NCI-H146 treated with DMSO at 0.1 percent for 48 hours (cell line): ENCODE measurements around the gene MESP2.

Experiments used
- DNase-seq: peaks from one replicate; lab custom pipeline; 2025; ENCODE audit not compliant: unreplicated experiment; lab: John Stamatoyannopoulos, UW

The MESP2 gene

DNA sequence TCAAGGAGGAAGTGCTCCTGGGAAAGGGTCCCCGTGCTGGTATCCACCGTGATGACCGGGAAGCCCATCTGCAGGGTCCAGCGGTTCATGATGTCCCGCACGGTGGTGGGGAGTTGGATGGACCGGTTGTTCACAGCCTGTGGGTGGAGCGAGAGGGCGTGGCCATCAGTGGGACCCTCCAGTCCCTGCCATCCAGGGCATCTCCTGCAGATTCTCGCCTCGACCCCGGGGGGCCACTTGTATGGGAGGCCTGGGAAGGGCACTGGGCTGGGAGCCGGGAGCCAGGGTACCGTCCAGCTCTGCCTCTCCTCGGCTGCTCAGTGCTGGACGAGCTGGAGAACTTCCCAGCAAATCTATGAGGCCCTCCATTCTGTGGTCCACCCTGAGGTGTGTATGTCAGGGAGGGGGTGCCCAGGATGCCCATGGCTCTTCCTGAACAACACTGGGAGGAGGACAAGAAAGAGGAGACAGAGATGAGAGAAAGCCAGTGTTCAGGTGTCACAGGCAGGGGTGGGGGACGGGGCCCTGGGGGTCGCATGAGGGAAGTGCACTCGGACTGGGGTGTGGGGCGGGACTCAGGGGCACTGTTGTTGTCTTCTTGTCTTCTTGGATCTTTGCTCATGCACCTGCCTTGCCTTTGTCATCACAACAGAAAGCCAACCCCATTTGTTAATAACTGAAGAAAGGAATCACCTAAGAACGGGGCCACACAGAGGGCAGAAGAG lies 25.5 kb downstream of the MESP2 start:
- no peak for DNase-seq

DNA sequence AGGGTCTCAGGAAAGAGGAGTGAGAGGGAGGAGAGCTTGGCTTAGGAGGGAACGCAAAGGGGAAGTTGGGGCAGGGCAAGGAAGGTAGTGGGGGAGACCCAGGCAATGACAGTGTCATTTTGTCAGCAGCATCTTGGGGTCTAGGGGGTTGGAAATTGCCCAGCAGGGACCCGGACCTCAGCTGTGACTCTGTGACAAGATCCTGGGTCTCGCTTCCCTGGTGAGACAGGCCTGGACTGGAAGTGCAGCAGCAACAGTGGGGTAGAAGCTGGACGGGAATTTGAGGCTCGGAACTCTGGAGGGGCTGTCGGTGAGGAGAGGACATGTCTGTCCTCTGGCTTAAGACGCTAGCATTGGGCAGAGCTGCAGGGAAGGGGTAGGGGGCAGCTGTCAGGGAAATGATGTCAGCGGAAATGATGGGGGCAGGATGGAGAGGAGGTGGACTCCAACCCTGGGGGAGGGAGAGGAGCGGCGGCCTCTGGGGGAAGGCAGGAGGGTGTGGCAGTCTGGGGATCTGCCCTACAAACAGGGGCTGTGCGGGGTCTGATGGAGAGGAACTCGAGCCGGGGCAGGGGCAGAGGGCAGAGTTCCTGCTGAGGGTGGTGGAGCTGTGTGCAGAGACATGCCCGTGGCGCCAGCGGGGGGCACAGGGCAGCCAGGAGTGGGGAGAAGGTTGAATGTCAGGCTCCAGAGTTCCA lies 26.2 kb downstream of the MESP2 start:
- no peak for DNase-seq

DNA sequence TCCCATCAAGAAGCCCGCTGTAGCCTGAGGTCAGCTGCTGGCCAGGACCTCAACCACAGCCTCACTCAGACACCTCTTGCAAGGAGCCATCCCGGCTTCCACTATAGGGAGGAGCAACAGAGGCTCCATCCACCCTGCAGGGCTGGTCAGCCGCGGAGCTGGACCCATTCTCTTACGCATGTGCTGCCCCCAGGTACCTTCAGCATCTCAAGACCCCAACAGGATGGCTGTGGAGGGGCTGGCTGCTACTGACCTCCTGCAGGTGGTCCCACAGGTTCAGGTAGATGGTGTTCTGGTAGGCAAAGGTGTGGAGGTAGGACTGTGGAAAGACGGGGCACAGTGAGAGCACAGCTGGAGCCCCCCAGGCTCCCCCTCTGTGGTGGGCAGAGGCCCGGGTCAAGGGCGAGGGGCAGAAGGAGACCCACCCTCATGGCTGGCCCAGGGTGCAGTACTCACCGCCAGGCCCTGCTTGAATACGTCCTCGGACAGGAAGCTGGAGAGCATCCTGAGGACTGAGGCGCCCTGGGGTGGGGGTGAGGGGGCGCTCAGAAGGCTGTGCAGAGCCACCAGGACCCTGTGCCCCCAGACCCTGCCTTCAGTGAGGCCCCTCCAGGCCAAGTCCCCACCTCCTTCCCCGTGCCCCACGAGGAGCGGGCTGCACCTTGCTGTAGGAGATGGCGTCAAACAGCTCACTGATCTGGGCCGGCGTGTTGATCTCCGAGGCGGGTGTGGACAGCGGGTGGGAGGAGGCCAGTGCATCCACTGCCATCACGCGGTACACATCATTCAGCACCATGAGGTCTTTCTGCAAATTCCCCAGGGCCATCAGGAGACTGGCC lies 27.1 kb downstream of the MESP2 start:
- DNase-seq: no peak

DNA sequence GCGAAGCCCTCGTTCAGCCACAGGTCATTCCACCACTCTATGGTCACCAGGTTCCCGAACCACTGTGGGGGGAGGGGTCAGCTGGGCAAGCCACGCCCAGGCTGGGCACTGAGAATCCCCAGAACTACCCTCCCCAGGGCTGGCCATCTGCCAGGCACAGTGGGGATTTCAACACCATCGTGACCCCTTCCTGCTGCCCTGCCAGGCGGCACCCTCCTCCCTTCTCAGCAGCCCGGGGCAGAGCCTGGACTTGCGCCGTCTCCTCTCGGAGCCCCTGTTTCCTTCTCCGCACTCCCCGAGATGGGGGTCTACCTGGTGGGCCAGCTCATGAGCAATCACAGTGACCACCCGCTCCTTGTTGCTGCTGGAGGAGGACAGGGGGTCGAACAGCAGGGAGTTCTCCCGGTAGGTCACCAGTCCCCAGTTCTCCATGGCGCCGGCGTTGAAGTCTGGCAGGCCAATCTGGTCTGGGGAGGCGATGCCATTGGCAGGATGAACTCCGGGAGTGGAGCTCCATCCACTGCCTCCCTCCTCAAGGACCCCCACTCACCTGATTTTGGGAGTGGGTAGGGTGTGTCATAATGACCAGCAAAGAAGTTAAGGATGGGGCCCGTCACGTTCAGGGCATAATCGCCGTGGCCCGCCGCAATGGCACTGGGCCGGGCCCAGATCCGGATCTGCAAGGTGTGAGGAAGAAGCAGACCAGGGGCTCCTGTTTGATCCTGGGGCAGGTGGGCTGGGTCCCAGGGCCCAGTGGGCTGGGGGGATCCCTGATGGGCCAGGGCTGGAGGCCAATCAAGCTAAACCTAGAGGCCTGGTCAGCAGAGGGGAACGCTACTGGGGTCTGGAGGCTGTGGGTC lies 28.0 kb downstream of the MESP2 start:
- no peak for DNase-seq

DNA sequence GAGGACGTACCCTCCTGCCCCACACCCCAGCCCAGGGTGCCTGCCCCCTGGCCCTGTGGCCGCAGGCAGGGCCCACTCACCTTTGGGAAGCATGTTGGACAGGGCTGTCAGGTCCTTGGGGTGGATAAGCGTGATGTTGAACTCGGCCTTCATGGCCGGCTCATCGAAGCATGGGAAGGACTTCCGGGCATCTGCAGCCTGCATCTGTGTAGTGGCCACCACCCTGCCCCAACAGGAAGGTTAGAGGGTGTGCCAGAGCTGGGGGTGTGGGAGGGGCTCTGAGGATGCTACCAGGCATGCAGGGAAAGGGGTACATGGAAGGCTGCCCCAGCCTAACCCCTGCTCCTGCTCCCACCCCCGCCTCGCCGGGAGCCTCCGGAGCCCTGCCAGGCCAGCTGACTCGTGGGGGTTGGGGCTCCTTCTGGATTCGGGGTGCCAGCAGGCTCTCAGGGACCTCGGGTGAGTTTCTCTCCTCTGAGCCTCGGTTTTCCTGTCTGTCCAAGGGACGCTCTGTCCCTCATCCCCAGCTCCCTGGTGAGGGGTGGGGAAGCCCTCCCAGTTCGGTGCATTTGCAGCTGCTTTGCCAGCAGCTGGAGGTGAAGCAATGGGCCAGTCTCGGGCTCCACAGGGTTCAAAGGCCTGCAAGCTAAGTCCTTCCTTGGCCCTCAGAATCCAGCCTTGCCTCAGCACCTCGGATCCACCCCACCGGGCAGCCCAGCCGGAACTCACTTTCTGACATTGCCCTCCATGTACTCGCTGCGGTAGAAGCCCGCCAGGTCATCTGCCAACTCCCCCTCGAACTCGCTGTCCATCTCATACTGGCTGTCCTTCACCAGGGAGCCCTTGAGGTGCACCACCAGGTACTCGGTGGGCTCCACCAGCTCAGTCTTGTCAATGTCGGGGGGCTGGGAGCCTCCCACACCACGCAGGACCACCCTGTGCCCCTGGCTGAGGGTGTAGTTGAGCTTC lies 29.4 kb downstream of the MESP2 start:
- no peak for DNase-seq

DNA sequence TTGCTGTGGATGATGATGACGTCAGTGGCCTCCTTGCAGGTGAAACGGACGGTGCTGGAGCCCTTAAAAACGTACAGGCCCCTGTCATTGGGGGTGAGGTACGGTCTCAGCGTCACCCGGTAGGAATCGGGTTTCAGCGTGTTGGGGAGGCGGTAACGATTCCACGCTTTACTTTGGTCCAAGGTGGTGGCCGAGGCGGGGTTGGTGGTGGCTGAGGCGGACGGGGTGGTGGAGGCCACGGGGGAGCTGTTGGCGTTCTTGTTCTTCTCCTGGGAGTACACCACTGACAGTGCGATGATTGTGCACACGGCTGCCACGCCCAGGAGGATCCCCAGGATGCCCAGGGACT lies 30.1 kb downstream of the MESP2 start:
- DNase-seq: no peak

DNA sequence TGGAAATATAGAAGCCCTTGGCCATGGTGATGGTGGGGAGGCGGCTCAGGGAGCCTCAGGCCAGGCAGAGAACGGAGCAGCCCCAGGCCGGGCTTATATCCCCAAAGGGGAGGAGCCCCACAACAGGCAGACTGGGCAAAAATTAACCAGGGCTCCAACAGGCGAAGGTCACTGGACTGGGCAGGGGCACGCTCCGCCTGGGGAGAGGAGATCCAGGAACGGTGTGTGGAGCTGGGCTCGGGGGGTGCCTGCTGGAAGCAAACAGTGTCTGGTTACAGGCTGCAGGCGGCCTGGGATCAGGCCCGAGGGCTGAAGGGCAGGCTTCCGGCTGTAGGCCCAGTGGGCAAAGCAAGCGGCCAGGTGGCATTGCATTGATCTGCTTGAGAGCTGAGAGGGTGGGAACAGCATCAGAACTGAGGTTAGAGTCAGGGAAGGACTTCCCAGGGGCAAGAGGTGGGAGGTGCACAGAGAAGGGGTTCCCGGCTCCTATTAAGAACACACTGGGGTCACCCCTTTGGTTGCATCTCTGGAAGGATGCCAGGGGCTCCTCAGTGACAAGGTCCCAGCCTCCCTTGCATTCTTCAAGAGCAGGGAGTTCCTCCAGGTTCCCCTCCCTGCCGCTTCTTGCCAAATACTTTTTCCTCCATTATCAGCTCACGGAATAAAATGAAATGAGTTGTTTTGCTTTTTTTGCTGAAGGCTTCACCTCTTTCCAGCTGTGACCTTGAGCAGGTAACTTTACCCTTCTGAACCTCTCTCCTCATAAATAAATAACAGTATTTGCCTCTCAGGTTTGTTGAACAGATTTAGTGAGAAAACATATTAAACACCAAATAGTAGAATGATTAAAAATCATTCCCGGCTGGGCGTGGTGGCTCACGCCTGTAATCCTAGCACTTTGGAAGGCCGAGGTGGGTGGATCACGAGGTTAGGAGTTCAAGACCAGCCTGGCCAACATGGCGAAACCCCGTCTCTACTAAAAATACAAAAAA lies 30.7 kb downstream of the MESP2 start:
- no peak for DNase-seq

DNA sequence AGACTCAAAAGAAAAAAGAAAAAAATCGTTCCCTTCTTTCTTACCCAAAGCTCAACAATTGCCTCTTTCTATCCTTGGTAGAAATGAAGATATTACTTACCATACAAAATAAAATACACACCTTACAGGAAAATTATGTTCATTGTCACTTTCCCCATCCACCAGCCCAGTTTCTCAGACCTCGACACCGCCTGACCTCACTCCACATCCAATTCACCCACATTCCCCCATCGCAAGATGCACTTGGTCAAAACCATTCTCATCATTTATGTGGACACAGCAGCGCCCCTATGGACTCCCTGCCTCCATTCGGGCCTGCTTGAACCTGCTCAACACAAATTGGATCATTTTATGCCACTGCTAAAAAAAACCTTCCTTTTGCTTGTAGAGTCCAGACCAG lies 31.6 kb downstream of the MESP2 start:
- DNase-seq: no peak

DNA sequence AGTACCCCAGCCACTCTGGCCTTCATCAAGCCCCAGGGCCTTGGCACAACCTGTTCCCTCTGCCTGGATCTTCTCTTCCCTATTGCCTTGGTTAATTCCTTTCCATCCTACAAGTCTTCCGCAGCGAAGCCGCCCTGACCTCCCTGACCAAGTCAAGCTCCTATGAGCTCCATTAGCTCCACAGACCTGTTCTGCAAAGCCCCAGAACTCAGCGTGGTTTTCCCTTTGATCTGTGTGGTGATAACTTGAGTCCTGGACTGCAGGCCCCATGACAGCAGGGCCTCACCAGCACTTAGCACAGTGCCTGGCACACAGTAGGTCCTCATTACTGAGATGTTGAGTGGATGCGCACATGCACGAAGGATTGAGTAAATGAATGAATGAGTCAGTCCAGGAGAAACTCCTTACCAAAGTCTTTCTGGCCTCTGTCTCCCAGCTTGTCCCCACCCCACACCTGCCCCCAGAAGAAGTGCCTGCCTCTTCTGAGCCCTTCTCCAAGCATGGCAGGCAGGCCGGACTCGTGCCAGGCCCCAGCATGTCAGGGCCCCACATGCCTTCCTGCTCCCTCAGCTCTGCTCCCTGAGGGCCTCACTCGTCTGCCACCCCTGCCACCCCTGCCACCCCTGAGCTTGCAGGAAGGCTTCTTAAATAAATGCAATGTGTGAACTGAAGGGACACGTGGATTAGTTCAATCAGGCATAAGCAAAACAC lies 32.2 kb downstream of the MESP2 start:
- DNase-seq: no peak

DNA sequence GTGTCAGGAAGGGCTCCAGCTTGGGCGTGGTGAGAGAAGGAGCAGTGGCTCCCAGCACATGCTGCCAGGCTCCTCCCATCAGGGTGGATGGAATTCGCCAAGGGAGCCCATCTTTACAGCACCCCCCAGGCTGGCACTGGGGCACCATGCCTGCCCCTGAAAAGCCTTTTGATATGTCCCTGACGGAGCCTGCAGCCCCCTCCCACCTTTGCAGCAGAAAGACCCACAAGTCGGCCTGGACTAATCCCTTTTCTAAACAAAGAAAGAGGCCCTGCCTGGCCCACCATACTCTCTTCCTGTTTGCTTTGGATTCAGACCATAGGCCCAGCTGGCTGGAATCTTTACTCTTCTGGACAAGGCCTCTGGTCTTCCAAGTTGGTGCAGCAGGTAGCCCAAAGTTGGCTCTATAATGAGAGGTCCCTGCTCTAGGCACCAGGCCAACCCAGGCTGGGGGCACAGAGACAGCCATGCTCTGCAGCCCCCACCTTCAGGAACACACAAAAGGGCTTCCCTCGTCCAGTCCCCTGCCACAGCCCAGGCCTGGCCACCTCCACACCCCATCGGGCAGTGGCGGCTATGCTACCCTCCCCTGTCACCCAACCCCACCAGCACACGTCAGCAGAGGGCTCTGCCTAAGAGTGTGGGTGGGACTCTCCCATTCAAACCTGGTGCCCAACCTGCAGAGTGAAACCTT lies 33.1 kb downstream of the MESP2 start:
- no peak for DNase-seq

DNA sequence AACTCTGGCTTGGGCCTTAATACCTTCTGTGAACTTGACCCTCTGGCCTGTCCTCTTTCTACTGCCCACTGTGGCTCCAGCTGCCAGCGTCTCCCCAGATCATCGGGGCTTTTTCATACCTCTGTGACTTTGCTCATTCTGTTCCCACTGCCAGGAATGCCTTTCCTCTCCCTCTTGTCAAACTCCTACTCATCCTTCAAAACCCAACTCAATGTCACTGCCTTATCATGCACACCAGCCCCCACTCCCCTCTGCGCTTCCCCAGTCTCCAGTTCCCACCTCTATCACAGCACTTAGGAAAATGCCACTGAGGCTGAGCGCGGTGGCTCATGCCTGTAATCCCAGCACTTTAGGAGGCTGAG lies 33.6 kb downstream of the MESP2 start:
- DNase-seq: no peak

DNA sequence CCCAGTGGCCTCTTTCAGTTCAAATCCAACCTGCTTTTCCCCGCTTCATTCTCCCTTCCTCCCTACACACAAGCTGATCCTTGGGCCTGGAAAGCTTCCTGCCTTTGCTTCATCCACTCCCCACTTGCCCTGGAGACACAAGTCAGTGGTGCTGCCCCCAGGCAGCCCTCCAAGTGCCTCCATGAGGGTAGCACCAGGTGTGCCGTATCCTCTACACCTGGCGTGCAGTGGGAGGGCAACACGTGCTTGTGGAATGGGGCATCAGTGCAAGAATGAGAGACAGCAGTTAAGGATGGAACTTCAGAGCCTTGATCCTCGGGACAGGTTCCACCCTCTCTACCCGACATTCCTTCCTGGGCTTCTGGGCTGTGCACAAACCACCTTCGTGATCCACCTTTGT lies 34.7 kb downstream of the MESP2 start:
- DNase-seq: no peak

DNA sequence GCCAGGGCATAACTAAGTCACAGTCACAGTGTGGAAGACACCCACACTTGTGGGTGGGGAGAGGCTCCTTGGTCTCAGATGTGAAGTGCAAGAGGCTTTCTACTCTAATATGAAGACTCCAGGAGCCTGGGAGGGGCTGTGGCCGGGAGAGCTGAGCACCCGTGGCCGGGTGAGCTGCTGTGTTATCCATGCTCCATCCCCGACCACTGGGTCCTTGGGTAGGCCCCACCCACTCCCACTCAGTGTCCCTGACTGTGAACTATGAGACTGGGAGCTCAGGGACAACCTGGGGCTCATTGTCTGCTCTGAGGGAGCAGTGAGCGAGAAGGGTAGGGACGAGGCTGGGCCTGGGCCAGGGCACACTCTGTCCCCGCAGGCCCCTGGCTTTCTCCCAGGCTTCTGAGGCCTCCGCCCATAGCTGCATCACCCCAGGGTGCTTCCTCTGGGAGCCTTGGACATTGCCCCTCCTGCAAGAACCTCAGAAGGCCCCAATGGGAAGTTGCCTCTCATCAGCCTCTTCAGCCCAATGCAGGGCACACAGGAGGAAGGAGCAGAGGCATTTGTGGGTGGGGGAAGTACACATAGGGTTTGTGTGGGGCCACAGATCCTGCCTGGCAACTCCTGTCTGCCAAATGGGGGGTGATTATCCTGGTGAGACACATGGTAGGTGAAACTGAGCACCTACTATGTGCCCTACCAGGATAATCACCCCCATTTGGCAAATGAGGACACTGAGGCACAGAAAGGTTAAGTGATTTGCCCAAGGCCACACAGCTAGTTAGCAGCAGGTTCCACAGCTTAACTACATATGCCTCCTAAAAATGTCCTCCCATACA lies 36.1 kb downstream of the MESP2 start:
- DNase-seq: no peak

DNA sequence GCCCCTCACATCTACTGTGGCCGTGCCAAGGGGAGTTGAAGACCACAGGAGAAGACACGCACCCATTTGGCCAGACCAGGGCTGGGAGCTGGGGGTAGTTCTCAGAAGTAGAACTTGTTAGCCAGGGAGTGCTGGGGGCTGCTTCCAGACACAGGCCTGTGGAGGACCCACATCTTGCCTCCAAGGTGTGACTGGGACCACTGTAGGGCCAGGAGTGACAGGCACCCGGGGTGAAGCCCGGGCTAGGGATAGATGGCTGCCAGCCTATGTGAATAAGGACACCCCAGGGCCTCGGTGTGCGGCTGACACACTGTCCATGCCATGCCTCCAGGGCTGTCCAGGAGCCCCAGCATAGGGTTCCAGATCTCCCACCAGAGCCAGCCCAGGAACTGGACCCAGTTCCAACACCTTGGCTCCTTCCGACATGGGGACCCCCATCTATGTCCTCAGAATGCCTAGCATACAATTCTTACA lies 36.8 kb downstream of the MESP2 start:
- no peak for DNase-seq

DNA sequence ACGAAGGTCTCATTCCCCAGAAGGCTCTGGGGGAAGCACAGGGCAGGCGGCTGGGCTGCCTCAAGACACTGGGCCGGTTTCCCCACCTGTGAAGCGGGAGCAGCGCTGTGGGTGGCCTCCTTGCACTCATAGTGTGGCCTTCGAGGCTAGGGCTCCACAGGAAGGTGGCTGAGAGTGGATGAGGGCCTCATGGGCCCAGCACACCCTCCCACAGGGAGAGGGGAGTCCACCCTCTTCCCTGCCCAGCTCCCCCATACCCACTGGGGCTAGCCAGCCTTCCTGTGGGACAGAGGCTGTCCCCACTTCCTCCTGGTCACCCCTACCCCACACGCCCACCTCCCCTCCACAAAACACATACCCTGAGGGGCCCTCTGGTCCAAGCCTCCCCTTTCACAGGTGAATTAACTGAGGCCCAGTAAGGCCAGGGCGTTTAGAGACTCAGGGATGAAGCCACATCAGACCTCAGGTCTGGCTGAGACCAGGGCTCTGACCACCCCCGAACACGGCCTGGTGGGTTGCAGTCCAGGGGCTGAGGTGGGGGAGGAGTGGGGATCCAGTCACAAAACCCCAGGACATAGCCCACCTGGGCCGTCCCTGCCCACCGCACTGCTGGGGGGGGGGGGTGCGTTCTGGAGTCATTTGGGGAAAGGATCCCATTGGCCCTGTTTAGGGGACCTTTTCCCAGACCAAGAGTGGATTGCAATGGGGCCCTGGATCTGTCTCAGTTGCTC lies 37.4 kb downstream of the MESP2 start:
- DNase-seq: no peak
